GM21447 (cell line): ENCODE measurements around the gene LSM7.

Experiments
- ATAC-seq: cut with Tn5 transposase; IDR thresholded peaks from one replicate; pipeline ENCODE4 v1.9.1; 2021; ENCODE audit not compliant: unreplicated experiment

LSM7 gene

DNA sequence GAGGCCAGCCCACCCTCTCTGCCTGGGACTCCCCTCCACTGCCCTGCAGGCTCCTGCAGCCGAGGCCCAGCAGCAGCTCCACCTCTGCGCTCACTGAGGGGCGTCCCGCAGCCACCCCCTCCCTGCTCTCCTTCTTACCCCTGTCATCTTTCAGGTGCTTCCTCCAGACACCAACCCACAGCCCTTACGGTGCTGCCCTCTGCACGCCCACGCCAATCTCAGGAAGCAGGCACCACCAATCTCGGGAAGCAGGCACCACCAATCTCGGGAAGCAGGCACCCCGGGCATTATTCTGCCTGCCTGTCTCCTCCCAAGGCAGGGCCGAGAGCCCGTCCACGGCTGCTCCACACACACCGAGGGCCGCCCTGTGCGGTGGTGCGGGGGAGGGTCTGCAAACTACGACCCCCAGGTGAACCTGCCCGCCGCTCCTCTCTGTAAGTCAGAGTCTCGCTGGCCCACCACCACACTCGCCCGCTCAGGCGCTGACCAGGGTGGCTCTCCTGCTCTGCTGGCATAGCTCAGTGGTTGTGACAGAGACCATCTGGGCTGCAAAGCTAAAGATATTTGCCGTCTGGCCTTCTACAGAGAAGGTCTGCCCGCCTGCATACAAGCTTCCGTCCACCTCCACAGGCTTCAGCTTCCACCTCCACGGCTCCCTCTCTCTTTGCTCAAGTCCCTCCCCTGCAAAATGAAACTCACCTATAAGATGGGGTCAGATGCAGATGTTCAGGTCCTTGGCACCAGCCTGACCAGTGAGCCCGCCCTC, 2.9 kb downstream of the LSM7 start:
- no peak for ATAC-seq

DNA sequence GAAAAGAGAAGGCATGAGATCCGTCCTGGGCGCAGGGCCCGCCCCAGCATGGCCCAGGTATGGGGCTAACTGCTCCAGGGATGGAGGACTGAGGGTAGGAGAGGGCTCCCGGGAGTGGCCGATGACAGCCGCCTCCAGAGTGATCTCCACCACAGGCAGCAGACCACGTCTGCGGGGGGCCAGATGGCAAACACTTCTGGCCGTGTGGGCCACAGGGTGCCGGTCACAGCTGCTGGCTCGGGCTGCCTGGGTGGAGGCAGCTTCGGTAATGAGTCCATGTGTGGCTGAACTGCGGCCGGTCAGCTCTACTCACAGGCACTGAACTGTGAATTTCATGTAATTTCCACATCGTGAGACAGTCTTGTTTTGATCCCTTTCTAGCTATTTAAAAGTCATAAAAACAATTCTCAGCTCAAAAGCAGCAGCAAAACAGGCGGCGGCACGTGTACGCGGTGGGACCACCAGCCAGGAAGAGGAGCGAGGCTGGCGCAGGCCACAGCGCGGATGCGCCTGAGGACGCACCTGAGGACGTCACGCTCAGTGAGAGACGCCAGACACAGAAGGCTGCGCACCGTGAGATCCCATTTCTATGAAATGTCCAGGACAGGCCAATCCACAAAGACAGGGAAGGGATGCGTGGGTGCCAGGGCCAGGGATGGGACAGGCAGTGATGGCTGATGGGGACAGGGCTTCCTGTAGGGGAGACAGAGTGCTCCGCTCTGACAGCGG, 4.0 kb downstream of the LSM7 start:
- ATAC-seq, result no peak

DNA sequence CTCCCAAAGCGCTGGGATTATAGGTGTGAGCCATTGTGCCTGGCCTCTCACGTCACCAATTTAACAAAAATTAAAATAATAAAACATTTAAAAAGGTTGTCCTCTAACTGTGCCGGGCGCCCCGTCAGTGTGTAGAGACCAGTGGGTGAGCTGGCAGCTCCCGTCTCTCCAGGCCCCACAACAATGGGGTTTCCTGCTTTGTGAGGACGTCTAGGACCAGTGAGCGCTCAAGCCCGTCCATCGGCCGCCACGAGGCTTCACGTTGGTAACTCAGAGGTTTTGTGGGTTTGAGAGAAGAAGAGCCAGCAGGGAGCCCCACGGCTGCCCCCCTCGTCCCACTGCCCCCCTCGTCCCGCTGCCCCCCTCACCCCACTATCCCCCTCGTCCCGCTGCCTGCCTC, 4.7 kb downstream of the LSM7 start:
- no peak for ATAC-seq

DNA sequence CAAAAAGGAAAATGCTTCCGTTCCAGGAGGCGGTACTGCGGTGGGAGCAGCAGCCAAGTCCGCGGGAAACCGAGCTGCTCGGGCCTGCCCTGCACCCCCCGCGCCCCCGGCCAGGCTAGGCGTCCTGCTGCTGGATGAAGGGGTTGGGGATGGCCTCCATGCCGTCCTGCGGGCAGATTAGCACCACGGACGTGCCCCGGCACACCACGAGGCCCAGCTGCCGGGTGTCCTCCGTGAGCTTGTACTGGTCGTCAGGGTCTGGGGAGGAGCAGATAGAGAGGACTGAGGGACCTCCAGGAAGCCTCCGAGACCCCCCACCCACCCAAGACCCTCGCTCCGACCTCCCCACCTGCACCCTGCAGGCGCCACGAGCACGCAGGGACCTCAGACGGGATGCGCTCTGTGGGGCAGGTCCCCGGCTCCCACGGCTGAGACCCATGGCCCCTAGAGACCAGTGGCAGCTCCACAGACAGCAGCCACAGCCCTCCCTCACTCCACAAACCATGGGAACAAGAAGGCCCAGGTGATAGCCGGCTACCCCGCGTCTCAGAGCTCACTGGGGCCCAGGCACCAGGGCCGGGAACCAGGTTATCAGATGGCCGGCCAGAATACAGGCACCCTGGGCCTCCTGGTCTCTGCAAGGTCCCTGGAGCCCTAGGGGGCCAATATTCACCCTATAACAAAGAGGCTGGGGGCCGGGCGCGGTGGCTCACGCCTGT, 6.7 kb downstream of the LSM7 start:
- ATAC-seq, result no peak

DNA sequence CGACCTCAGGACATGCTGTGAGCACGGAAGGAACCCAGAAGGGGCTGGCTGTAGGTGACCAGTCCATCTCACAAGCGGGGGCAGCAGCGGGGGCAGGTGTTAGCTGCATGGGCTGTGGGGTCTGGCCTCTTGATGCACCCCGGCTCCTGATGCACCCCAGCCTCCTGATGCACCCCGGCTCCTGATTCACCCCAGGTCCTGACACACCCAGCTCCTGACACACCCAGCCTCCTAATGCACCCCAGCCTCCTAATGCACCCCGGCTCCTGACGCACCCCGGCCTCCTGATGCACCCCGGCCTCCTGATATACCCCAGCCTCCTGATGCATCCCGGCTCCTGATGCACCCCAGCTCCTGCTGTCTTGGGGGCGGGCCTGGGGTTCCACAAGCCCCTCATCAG, 7.4 kb downstream of the LSM7 start:
- no peak for ATAC-seq

GRCh38 chr19:2320049-2320448, 8.3 kb downstream of the LSM7 start:
- ATAC-seq, result no peak

DNA sequence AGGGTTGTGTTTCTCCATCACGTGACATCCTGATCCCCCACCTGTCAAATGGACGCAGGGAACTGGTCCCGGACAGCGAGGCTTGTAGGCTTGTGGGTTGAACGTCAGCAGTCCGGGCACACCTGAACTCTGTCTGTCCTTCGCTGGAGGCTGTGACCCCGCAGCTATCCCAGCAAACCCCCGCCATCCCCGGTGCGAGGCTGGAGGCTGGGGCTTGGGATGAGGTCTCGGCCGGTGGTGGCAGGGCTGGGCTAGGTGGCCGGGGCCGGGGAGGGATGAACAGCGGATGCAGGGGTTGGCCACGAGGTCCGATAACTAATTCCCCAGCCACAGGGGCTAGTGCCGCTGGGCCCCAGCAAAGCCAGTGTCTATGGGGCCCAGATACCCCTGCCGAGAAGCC, 8.8 kb downstream of the LSM7 start:
- ATAC-seq, result no peak

DNA sequence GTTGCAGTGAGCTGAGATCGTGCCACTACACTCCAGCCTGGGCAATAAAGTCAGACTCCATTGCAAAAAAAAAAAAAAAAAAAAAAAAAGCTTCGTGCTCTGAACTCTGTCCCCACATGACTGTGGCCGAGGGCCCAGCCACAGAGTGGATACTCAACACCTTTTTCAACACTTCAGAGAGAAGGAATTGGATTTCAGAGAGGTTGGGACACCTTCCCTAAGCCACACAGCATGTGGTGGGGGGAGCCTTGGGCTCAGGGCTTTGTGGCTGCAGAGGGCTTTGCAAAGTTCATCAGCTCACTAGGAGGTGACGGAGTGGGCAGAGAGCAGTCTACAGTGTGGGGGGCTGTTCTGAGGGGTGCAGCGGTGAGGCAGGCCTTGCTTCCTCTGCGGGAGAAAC, 9.5 kb downstream of the LSM7 start:
- ATAC-seq, result no peak

DNA sequence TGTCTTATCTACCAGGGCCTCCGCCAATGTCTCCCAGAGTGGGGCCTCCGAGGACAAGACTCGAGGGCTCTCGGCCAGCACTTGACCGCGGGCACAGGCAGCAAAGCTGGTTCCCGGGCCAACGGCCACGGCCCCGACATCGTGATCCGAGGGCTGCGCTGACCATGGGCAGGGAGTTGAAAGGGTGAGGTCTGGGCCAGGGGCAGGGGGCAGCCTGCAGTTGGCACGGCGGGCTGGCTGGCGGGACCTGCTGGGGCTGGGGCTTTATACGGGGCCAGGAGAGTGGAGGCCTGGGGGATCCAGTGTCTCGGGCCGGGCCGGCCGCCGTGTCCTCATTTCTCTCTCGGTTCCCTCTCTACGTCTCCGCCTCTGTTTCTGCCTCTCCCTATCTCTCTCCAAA, 10.6 kb downstream of the LSM7 start:
- no peak for ATAC-seq

- no peak for ATAC-seq
Observed at GRCh38 chr19:2317300-2317699, 11.1 kb downstream of the LSM7 start.

- no peak for ATAC-seq
Observed at GRCh38 chr19:2315818-2316353, 12.5 kb downstream of the LSM7 start.

- no peak for ATAC-seq
Observed at GRCh38 chr19:2315121-2315817, 13.1 kb downstream of the LSM7 start.

DNA sequence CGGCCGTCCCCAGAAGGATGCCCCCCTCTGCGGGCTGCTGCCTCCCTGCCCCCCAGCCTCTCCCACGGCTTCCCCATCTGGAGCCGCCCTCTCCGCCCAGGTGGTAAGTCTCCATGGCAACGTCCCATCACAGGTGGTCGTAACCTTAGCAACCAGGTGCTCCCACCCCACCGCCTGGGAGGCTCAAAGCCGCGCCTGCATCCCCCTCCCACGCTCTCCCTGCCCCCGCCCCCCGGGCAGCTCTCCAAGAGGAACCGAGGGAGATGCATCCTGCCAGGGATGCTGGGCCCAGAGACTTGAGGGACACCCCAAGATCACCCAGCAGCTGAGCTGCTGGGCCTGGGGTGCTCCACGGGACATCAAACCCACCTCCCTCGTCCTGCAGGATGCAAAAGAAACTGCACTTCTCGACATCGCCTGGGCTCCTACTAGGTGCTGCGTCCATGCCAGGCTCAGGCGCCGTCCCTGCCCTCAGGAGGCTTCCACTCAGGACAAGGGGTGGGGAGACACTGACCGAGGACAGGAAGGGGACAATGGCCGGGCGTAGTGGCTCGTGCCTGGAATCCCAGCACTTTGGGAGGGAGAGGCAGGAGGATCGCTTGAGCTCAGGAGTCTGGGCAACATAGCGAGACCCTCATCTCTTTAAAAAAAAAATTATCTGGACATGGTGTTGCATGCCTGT, 15.4 kb downstream of the LSM7 start:
- no peak for ATAC-seq

GRCh38 chr19:2311093-2311492, 17.3 kb downstream of the LSM7 start:
- no peak for ATAC-seq

DNA sequence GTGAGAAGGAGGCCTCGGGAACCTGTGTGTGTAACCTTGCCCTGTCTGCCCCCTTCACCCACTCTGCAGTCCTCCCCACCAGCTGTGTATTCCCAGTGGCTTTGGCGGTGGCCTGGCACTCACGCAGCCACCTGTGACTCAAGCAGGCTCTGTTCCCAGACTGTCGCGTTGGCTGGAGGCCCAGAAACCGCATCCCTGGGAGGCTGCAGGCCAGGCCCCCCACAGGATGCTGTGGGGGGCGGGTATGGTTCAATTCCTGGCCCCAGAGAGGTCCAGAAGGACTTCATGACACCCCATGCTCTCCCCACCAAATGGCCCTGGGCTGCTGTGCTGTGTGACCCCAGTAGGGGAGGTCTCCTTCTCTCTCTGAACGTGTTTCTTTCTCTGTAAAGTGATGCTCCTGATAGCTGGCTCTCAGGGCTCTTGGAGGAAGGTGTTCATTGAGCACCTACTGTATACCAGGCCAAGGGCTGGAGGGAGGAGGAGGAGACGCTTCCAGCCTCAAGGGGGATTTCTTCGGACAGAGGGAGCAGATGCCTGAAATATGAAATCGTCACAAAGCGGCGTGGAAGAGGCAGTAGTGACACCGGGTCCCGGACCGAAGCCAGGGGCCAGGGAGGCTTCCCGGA, 18.5 kb downstream of the LSM7 start:
- no peak for ATAC-seq

- no peak for ATAC-seq
Observed at GRCh38 chr19:2308114-2308556, 20.3 kb downstream of the LSM7 start, which contains the start of gene LINGO3. Gene LINGO3, minus strand, starts transcription at chr19:2308154. Its CDS starts 16,378 bp downstream, at chr19:2291776.

DNA sequence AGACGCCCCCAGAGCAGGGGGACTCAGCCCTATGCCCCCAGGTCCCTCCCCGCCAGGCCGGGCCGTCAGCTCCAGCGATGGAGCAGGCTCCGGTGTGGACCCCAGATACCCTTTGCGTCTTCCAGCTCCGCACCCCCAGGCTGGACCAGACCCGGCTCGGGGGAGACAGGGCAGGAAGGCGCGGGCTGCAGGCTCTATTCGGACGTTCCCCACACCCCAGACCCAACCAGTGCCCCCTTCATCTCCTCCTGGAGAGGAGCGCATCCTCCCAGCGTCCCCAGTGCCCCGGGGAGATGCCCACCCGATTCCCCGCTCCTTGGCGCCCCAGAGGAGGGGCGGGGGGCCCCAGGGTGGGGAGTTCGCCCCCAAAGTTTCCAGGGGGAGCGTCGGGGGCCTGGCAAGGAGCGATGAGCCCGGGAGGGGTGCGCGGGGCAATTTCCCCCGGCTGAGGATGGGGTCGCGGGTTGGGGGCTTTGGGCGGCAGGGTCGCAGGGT, 20.8 kb downstream of the LSM7 start:
- ATAC-seq, result no peak

DNA sequence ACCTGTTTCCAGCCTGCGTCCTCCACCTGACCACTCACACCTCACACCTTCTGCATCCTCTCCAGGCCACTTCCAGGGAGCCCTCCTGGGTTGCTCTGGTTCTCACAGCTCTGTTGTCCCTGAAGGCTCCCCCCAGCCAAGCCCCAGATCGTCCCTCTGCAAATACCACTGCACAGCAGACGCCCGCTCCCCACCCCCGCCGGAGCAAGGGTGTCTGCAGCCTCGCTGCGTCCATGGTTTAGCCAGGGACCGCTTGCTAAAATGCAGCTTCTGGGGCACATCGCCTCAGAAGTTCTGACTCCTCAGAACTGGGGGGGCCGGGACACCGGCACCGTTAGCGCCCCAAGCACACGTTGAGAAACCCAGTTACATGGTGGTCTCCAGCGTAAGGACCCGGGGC, 21.4 kb downstream of the LSM7 start:
- ATAC-seq, result no peak

GRCh38 chr19:2306281-2306806, 22.0 kb downstream of the LSM7 start:
- no peak for ATAC-seq
